WERI-Rb-1 (cell line): ENCODE measurements around the gene GCG.

Source experiments
- DNase-seq: peaks from one replicate; pipeline ENCODE4 v3.0.0-alpha.2; 2020
- H3K27ac ChIP-seq: fragments of 250-450 bp; sonication (Bioruptor Pico); 2 replicates; pipeline ENCODE4 v1.5.1; 2020; ENCODE audit warnings: mild to moderate bottlenecking, moderate library complexity
- H3K27me3 ChIP-seq: fragments of 250-450 bp; sonication (Bioruptor Pico); 2 replicates; pipeline ENCODE4 v1.5.1; 2021; ENCODE audit warnings: mild to moderate bottlenecking, low read depth, moderate library complexity; ENCODE audit not compliant: insufficient read depth, severe bottlenecking
- H3K36me3 ChIP-seq: fragments of 250-450 bp; sonication (Bioruptor Pico); 2 replicates; pipeline ENCODE4 v1.5.1; 2020; ENCODE audit warnings: mild to moderate bottlenecking, moderate library complexity
- H3K4me3 ChIP-seq: 2 replicates; pipeline ENCODE4 v1.5.1; 2011; ENCODE audit warnings: low read depth, mild to moderate bottlenecking, control low read depth, low read length
- H3K9me3 ChIP-seq: fragments of 250-450 bp; sonication (Bioruptor Pico); 2 replicates; pipeline ENCODE4 v1.5.1; 2021; ENCODE audit warnings: mild to moderate bottlenecking, moderate library complexity; ENCODE audit not compliant: severe bottlenecking
- CTCF ChIP-seq: IDR thresholded peaks from 2 replicates; pipeline ENCODE4 v1.5.1; 2011; ENCODE audit warnings: low read depth, mild to moderate bottlenecking, control low read depth, inconsistent platforms, low read length

Gene GCG

GRCh38 chr2:162126111-162126519 is 25.9 kb downstream of the GCG start:
- no peak for TF ChIP-seq CTCF
- no peak overlapping the region for H3K27ac ChIP-seq
- H3K9me3 ChIP-seq: no peaks in the 10 kb centered on the region
- no peaks in the 10 kb centered on the region for H3K27me3 ChIP-seq
- no peak for DNase-seq
- no peak overlapping the region for H3K4me3 ChIP-seq
- H3K36me3 ChIP-seq: no peaks in the 10 kb centered on the region

- no peak overlapping the region for H3K27ac ChIP-seq
- TF ChIP-seq CTCF: no peak
- H3K36me3 ChIP-seq: no peaks in the 10 kb centered on the region
- no peaks in the 10 kb centered on the region for H3K9me3 ChIP-seq
- no peak for DNase-seq
- H3K27me3 ChIP-seq: no peaks in the 10 kb centered on the region
- H3K4me3 ChIP-seq: no peak overlapping the region
These were observed 26.9 kb downstream of the GCG start for GRCh38 chr2:162125138-162125537.

- Histone ChIP-seq H3K36me3 (no peaks in the 10 kb centered on the region), H3K27ac (no peak overlapping the region), H3K4me3 (no peak overlapping the region), H3K27me3 (no peaks in the 10 kb centered on the region), H3K9me3 (no peaks in the 10 kb centered on the region)
- TF ChIP-seq CTCF: no peak
- DNase-seq: no peak
These were observed 28.0 kb downstream of the GCG start for GRCh38 chr2:162123806-162124758.

- no peak for DNase-seq
- Histone ChIP-seq H3K36me3 (no peaks in the 10 kb centered on the region), H3K27ac (no peak overlapping the region), H3K27me3 (no peaks in the 10 kb centered on the region), H3K9me3 (no peaks in the 10 kb centered on the region), H3K4me3 (no peak overlapping the region)
- TF ChIP-seq CTCF: no peak
These were observed 33.6 kb downstream of the GCG start for GRCh38 chr2:162118166-162119031.

GRCh38 chr2:162116352-162116751 is 35.7 kb downstream of the GCG start:
- no peak for TF ChIP-seq CTCF
- H3K9me3 ChIP-seq: no peaks in the 10 kb centered on the region
- H3K36me3 ChIP-seq: no peaks in the 10 kb centered on the region
- no peak overlapping the region for H3K27ac ChIP-seq
- DNase-seq: no peak
- no peak overlapping the region for H3K4me3 ChIP-seq
- H3K27me3 ChIP-seq: no peaks in the 10 kb centered on the region
